ENCODE measurements around the gene ARHGAP21. TPM values are rescaled to one million over a fixed set of nuclear protein-coding genes. Genes with fewer than 3 reads are reported as not detected.

Gene ARHGAP21
- total RNA-seq, 1 donor from 2014 or later, result 67.1 TPM

DNA sequence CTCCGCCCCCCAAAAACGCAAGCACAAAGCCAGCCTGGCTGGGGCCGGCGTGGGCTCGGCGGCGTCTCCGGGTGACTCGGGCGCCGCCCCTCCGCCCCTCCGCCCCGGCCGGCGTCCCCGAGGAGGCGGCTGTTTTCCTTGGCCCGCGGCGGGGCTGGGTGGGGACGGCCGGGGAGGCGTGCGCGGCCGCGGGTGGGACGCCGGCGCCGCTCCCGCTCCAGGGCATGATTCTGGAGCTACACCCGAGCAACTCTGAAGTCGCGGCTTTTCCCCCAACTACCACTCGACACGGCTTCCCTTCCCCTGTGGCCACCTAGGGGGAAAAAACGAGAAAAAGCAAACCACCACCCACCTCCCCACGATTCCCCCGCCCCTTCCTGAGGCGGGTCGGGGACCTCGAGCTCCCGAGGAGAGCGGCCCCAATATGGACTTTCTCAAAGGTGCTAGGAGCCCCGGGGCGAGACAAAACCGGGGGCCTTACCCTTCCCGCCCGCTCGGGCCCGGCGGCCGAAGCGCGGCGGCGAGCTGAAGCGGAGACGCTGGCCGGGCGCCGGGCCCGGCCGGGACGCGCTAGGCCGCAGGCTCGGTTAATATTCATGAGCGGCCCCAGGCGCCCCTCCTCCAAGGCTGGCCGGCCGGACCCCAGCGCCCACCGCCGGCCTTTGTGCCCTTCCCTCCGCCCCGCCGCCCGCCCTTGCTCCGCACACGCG, 856 bp downstream of the ARHGAP21 start:
- peak in 1 of 2 donors; percentile 71 for DNase-seq (ENCODE audit: low read depth in 2 of 2)

DNA sequence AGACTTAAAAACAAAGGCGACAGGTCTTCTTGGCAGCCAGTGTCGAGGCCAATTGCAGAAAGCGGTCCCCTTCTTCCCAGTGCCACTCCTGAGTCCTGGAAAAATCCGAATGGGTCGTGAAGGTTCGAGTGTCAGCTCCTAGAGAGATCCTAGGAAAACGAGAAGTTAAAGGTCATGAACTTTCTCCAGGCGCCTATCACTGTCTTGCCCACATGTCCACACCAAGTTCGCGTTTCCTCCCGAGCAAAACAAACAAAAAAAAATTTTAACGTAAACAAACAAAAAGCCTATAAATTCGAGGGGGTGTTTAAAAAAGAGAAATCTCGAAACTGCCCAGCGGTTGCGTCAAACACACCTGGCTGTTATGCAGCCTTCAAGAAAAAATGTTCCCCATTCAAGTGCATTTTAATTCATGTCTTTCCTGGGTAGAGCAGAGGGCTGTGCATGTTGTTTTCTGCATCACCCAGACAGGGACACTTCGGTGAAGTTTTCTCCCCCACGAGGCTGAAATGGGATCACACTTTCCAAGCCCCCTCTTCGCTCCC, 1.5 kb downstream of the ARHGAP21 start:
- DNase-seq (ENCODE audit: low read depth in 2 of 2), result no peak

DNA sequence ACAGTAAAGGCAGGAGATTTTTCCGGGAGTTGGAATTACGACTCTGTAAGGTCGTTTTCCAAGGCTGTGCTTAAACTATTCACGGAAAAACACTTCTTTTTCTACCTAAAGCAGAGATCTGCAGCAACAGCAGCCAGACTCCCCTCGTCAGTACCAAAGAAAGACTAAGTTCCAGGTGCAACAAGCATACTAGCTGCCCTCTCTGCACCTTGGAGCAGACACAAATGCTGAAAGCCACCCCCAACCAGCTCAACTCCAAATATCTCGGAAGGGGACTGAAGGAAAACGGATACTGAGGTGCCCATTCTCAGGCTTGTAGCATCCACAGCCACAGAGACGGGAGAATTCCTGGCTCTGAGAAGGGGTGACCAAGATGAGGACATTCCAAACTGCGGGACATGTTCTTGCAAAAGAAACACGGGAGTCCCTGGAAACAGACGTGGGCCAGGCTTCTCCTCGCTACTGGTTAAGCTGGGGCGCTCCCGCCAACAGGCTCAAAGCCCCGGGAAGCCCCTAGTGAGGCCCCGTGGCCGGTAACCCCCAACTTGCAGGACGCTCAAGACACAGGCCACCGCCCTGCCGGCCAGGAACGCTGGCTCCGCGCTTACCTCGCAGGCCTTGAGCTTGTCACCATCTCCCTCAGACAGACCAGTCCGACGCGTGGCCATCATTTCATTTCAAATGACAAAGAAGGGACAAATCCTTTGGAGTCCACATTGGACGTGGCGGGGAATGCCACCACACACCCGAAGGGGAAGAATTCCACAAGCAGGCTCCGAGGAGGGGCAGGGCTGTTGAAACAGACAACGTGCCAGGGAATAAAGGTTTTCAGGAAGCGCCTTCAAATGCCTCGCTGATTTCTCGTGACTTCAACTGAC, 2.2 kb downstream of the ARHGAP21 start:
- DNase-seq (ENCODE audit: low read depth in 2 of 2), result peak in 1 of 2 donors; percentile 41

DNA sequence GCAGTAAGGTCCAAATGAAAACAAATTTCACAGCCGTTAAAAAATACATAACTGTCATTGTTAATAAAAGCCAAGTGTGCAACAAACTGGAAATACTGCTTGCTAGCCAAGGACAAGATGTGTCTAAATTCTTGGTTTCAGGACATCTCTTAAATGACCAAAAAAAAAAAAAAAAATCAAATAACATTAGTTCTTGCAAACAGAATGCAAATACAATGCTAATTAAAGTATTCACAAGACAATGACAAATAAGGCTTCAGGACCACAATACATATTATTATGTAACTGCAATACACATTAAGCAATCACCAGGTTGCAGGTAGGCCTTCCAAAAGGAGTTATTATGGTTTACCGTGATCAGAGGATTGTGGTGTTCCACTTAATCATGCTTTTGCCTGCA, 3.6 kb downstream of the ARHGAP21 start:
- no peak for DNase-seq (ENCODE audit: low read depth in 2 of 2)

DNA sequence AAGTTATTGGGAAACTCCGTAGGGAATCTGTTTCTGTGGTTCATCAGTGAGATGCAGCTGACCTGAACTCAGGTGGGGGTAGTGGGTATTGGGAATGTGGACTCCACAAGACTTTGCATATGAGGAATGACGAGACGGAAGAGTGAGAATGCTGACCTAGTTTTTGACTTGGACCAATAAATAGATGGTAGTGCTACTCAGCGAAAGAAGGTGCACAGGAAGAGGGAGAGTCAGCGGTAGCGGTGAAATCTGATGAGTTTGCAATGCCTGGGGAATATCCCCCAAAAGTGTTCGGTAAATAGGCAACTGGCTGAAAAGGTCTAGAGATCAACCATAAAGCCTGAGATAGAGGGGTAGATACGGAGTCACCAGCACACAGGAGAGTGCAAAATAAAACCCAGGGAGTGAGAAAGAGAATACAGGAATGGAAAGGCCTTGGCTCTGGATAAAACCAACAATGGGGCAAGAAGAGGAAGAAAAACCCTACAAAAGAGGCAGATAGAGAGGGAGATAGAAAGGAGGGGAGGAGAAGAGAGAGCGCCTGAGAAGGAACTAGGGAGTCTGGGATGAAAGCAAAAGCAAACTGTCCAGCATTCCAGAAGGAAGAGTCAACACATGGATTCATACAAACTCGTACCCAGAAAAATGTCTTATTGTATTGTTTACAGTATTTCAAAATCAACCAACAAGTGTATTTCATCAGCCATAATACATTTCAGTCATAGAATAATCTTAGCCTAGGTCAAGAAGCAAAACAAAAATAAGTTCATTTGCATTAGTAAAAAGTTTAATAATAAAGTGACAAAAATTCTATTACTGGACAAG, 5.4 kb downstream of the ARHGAP21 start:
- DNase-seq (ENCODE audit: low read depth in 2 of 2), result peak in 1 of 2 donors; percentile 24

DNA sequence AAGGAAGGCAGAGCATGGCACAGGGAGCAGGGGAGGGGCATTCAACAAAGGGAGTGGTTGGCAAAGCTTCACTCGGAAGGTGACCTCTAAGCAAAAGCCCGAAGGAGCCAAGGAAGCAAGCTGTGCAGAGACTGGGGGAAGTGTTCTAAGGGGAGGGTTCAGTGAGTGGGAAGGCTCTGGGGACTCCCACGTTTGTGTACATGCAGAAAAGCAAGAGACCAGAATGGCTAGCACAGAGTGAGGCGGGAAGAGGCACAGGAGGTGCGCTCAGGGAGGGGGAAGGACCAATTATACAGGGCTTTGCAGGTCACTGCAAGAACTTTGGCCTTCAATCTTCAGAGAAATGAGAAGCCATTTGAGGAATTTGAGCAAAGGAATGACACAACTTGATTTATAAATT, 7.4 kb downstream of the ARHGAP21 start:
- DNase-seq (ENCODE audit: low read depth in 2 of 2), result no peak

DNA sequence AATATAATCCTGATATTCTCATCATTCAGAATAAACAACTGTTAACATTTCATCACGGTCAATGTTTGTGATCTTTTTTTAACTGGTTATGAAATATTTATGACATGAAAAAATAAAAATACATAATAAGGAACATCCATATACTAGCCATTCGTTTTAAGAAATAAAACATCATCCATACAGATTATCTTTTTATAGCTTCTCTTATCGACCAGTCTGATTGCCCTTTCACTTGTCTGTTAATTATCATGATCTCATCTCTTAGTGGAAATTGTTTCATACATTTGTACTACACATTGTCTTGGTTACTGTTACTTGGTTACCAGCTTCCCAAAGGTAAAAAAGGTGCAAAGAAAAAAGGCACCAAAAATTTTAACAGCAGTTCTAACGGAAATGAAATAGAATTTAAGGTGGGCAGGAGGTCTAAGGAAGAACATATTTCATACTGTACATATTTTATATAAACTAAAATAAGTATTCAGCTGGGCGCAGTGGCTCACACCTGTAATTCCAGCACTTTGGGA, 8.4 kb downstream of the ARHGAP21 start:
- no peak for DNase-seq (ENCODE audit: low read depth in 2 of 2)

DNA sequence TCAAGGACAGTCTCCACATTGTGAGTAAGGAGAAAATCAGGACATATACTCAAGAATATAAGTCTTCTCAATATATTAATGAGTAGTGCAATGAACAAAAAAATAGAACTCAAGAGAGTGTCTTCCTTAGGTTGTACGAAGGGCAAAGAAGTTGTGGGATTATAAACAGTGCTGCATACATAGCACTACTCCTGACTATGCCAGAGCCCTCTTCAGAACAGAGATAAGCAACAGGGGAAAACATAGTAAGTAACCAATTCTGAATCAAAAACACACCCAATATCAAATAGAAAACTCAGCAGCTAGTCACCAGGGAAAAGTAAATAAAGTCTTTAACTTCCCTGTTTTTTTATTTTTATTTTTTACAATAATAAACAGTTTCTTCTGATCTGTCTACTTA, 10.6 kb downstream of the ARHGAP21 start:
- DNase-seq (ENCODE audit: low read depth in 2 of 2), result no peak

DNA sequence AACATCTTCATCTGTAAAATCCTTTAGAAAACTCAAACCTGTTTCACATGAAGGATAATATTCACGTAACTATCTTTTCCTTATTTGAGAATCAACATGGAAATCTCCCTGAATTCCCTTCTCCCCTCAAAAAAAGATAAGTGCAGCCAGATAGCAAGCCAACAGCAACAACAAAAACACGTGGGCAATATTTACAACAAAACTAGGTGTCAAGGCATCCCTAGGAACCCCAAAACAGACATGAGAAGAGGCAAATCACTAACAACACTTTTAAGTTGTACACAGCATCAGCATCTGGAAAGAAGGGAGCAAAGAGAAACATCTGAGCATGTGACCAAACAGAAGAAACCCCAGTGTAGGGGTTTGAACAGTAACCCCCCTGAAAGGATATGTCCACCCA, 12.2 kb downstream of the ARHGAP21 start:
- DNase-seq (ENCODE audit: low read depth in 2 of 2), result no peak

DNA sequence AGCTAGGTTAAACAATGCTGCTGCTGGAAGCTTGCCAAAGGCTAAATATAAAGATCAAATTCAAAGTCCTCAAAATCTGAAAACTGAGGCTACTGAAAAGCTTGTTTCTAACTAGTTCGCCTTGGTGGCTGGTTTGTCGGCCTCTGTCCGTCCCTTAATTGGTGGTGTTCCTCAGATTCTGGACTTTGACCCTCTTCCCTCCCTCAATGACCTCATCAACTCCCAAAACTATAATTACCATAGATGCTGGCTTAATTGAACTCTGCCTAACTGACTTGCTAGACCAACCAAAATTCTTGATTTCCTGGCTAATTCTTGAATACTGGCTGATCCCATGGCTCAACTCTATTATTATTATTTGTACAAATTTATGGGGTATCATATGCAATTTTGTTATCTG, 15.6 kb downstream of the ARHGAP21 start:
- peak in 1 of 2 donors; percentile 19 for DNase-seq (ENCODE audit: low read depth in 2 of 2)

DNA sequence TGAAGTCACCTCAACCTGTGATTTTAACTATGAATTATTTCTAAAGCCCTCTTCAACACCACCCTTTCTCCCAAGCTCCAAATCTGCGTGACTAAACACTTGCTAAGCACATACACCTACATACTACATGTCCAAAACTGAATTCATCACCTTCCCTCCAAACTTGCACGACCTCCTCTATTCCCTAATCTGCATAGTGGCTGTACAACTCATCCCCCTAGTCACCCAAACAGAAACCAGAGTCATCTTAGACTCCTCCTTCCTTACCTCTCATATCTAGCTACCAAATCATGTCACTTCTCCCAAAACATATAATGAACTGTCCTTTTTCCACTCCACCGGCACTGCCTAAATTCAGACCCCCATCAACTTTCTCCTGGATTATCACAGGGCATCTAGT, 16.2 kb downstream of the ARHGAP21 start:
- no peak for DNase-seq (ENCODE audit: low read depth in 2 of 2)

DNA sequence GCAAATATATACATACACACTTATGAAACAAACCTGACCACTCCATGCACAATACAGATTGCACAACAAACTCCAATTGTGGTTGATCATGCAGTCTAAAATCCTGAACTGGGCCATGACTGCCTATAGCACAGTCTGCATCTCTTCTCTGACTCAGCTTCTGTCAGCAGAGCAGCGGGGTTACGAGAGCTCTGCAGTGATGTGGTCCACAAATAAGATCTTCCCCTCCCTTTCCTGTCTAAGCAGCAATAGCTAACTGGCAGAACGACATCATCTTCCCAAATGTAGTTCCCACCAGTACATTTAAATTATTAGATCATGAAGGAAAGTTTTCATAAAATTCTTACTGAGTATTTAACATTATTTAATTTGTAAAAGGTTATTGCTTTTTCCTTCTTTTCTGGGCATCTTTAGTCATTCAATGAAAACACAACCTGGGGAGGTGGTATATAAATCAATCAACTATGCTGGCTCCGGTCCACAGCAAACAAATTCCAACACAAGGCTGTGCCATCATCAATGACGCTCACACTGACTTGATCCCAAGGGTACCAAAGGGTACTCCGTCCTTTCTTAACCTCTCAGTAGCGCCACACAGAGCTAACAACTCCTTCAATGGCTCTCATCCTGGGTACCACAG, 17.1 kb downstream of the ARHGAP21 start:
- peak; percentile 43 to 89 for DNase-seq (ENCODE audit: low read depth in 2 of 2)

DNA sequence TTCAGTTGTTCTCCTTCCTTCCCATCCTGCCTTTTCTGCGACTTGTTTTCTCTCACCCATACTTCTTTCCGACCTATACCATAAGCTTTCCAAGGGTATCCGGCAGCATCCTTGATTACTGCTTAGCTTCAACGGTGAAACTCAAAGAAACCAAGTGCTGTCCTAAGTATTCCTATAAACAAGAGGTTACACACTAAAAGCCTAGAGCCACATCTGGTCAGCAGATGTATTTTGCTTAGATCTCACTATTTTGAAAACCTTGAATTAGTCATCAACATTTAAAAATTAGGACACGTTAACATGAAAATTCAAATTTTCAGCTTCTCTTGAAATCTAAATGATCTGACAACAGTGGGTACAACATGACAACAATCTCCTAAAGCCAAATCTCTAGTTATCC, 20.0 kb downstream of the ARHGAP21 start:
- no peak for DNase-seq (ENCODE audit: low read depth in 2 of 2)

DNA sequence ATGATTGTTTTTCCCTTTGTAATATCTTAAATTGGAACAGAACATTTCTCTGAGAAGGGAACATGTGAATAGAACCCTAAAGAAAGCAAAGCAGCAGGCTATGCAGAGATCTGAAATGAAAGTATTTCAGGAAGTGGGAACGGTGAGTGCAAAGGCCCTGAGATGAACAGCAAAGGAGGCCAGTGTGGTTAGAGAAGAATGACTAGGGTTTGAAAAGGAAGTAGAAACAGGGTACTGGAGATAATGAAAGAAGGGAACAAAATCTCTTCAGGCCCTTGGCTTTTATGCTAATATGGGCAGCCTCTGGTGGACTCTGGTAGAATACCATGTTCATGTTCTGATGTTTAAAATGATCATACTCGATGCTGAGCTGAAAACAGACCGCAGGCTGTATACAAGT, 22.2 kb downstream of the ARHGAP21 start:
- no peak for DNase-seq (ENCODE audit: low read depth in 2 of 2)

DNA sequence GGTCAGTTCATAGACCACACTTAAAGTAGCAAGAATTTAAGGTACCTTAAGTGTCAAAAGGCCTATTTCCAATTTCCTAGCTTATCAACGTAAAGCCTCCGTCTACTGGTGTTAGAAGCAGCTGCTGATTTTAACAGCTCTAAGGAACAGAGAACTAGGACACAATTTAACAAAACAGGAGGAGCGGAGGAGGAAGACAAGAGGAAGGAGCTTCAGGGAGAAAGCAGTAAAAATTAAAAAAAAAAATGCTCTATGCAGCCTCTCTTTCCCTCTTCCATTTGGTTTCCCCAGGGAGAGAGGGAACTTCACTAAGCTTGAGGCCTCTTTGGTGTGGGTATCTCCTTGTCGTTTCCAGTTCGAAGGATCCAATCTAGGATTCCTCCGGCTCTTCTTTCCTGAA, 22.7 kb downstream of the ARHGAP21 start:
- DNase-seq (ENCODE audit: low read depth in 2 of 2), result no peak

DNA sequence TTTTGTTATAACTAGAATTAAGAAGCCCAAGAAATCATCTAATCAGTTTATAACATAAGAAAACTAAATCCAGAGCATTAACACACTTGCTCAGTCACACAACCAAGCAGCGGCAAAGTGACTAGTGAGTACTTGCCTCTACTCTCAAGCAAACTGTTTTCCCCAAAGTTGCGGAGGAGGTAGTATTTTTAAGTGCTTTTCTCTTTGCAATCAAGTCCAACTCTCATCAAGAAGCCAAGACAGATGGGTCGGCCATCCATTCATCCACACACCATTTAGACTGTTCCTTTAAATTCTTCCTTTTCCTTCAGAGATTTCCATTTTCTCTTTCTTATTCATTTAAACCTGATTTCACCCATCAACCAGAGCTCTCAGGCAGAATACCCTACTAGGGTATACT, 25.4 kb downstream of the ARHGAP21 start:
- no peak for DNase-seq (ENCODE audit: low read depth in 2 of 2)

DNA sequence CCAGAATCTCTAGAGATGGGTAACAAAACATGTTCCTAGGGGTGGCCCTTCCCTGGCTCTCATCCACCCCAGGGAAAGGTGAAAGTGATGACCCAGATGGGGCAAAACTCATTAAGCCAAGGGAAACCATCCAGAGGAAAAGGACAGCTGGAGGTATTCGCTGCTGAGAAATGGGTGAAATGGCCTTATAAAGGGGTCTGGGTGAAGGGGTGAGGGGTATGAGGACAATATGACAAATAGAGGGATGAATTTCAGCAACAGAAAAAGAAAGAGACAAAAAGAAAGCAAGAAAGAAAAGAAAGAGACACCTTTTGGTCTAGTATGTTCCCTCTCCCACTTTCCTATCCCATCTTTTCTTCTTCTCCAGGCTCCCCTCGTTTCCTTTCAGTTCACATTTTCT, 26.6 kb downstream of the ARHGAP21 start:
- no peak for DNase-seq (ENCODE audit: low read depth in 2 of 2)

DNA sequence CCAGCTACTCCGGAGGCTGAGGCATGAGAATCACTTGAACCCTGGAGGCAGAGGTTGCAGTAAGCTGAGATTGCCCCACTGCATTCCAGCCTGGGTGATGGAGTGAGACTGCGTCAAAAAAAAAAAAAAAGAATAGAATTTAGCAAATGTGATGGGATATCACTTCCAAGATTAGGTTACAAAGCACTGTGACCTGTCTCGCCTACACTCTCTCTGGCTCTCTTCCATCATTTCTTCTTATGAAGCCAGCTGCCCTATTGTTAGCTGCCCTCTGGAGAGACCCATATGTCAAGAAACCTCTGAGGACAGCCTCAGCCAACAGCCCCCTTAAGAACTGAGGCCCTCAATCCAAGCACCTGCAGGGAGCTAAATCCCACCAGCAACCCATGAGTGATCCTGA, 28.2 kb downstream of the ARHGAP21 start:
- no peak for DNase-seq (ENCODE audit: low read depth in 2 of 2)

DNA sequence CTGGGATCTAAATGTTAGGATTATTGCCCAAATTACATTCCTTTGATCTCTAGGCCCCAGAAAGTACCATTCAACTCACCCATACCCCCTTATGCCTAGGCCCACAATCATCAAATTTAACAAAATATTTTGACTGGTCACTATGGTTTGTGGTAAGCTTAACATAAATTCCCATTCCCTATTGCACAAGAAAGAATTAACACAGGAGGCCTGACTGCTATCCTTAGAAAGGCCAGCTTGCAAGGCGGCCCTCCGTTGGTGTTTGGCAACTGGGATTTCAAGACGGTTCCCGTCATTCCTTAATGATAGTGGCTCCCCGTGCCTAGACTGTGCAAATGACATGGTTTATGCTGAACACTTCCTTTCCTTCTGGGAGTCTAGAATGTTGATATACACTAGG, 29.6 kb downstream of the ARHGAP21 start:
- DNase-seq (ENCODE audit: low read depth in 2 of 2), result no peak

DNA sequence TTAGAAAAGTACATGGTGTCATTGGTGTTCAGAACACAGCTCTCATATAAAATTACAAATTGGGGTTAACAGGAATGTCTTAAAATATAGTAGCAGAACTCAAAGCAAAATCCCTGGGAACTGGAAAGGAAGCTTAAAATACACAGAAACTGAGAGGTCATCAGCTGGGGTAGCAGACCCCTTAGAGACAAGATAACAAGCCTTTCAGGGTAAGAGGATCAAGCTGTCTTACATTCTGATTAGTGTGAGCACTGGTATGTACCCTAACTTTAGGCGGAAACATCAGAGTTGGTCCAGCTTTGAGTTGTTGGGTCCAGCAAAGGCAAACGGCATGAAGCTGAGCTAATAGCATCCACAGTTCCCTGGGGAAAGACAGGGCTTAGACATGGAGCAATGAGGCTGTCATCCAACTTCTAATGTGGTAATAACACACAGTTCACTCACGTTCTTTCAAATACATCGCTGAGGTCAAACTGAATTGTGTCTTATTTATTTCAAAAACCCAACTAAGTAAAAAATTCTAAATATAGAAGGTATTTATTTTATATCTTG, 32.6 kb downstream of the ARHGAP21 start:
- DNase-seq (ENCODE audit: low read depth in 2 of 2), result no peak
